ENCODE results near the gene VPREB1. TPM values are rescaled to one million over a fixed set of nuclear protein-coding genes. Genes with fewer than 3 reads are reported as not detected.
"Not testable (repeated sequence)": the region's sequence is repeated elsewhere in the genome, so short reads cannot be mapped to it uniquely, and the experiment has no call there.

VPREB1 gene
- total RNA-seq, 4 donors from 2014 or later: not detected

DNA sequence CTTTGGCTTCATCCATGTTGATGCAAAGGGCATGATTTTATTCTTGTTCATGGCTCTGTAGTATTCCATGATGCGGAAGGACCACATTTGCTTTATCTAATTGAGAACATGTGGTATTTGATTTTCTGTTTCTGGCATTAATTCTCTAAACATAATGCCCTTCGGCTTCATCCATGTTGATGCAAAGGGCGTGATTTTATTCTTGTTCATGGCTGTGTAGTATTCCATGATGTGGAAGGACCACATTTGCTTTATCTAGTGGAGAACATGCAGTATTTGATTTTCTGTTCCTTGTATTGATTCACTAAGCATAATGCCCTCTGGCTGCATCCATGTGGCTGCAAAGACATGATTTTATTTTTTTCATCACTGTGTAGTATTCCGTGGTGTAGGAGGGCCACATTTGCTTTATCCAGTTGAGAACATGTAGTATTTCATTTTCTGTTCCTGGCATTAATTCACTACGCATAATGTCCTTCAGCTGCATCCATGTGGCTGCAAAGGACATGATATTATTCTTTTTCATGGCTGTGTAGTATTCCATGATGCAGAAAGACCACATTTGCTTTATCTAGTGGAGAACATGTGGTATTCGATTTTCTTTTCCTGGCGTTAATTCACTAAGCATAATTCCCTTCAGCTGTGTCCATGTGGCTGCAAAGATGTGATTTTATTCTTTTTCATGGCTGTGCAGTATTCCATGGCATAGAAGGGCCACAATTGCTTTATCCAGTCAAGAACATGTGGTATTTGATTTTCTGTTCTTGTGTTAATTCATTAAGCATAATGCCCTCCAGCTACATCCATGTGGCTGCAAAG is 14.2 kb downstream of the VPREB1 start:
- in situ Hi-C loops (cut with MboI; ENCODE audit: low pct_ligation_motif_present in 1 of 4, low pct_unique_long_range_greater_than_20kb in 1 of 4, low sequenced_read_pairs in 3 of 4); H3K36me3 ChIP-seq; H3K27me3 ChIP-seq; H3K9me3 ChIP-seq; H3K4me1 ChIP-seq; DNase-seq; H3K4me3 ChIP-seq; H3K27ac ChIP-seq; intact Hi-C loops (cut with DNase I; ENCODE audit: low total_unique reads): not testable (repeated sequence)
- WGBS, 2 donors (ENCODE audit: low coverage in 1 of 2): 81 to 86% methylated on average over 6 to 7 of the region's 7 CpGs

DNA sequence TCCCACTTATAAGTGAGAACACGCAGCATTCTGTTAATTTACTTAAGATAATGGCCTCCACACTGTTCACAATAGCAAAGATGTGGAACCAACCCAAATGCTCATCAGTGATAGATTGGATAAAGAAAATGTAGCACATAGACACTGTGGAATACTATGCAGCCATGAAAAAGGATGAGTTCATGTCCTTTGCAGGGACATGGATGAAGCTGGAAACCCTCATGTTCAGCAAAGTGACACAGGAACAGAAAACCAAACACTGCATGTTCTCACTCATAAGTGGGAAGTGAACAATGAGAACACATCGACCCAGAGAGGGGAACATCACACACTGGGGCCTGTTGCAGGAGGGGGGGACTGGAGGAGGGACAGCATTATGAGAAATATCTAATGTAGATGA is 15.6 kb downstream of the VPREB1 start:
- intact Hi-C loops (cut with DNase I; ENCODE audit: low total_unique reads); H3K4me1 ChIP-seq; DNase-seq; H3K9me3 ChIP-seq; H3K27ac ChIP-seq; H3K4me3 ChIP-seq; H3K27me3 ChIP-seq; H3K36me3 ChIP-seq; in situ Hi-C loops (cut with MboI; ENCODE audit: low pct_ligation_motif_present in 1 of 4, low pct_unique_long_range_greater_than_20kb in 1 of 4, low sequenced_read_pairs in 3 of 4): not testable (repeated sequence)
- 95 to 100% methylated on average over 1 to 2 of the region's 2 CpGs for WGBS, 2 donors (ENCODE audit: low coverage in 1 of 2)

DNA sequence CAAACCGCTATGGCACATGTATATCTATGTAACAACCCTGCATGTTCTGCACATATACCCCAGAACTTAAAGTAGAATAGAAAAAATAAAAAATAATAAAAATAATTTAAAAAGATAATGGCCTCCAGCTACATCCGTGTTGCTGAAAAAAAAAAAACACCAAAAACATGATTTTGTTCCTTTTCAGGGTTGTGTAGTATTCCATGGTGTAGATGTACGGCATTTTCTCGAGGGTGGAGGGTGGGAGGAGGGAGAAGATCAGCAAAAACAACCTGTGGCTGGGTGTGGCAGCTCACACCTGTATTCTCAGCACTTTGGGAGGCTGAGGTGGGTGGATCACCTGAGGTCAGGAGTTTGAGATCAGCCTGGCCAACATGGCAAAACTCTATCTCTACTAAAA is 16.0 kb downstream of the VPREB1 start:
- H3K27me3 ChIP-seq; in situ Hi-C loops (cut with MboI; ENCODE audit: low pct_ligation_motif_present in 1 of 4, low pct_unique_long_range_greater_than_20kb in 1 of 4, low sequenced_read_pairs in 3 of 4); H3K36me3 ChIP-seq; H3K9me3 ChIP-seq; H3K4me1 ChIP-seq; DNase-seq; H3K27ac ChIP-seq; H3K4me3 ChIP-seq; intact Hi-C loops (cut with DNase I; ENCODE audit: low total_unique reads): not testable (repeated sequence)
- WGBS, 2 donors (ENCODE audit: low coverage in 1 of 2): 85 to 89% methylated on average over 4 of the region's 4 CpGs

DNA sequence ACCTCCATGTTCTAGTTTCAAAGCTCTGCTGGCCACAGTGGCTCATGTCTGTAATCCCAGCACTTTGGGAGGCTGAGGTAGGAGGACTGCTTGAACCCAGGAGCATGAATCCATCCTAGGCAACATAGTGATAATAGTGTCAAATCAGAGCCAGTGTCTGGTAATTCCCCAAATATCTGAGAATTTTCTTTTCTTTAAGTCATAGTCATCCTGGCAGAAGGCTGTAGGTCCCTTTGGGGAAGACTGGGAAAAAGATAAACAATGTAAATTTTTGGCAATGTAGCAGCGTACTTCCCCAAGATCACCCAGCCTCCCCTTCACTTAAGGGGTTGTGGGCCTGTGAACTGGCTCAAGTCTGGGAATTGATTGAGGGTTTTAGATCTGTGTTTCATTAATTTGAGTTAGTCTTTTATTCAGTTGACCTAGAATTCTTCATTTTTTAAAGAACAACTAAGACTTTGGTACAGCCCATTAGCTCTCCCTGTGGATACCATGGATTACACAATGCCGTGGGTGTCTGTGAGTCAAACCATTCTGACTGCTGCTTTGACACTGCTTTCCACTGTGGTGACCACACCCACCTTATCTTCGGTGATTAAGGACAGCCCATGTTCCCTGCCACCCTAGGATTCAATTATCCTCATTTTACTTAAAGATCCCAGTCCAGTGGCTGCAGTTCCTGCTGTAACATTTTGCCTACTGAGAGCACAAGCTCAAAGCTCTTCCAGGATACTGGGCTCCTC is 17.9 kb downstream of the VPREB1 start:
- H3K27ac ChIP-seq, H3K9me3 ChIP-seq: not testable (repeated sequence)
- 40% methylated on average over 3 of the region's 3 CpGs; no CpG with 5 or more reads in 1 of the 2 donors for WGBS, 2 donors (ENCODE audit: low coverage in 1 of 2)

DNA sequence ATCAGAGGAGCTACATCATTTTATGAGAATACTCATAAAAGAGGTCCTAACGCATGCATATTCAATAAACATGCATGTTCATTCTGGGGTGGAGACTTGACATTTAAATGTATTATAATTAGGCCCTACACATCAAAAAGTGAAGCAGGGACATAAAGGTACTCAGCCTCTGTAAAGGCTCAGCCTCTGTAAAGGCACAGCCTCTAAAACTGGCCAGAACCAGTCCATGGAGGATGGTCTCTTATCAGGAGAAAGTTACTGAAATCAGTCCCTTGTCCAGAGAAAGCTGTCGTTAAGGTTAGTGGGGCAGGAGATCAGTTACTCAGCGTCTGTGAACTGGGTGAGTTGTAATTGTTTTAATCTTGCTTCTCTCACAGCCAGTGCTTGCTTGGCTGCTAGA is 19.2 kb downstream of the VPREB1 start:
- H3K27me3 ChIP-seq; in situ Hi-C loops (cut with MboI; ENCODE audit: low pct_ligation_motif_present in 1 of 4, low pct_unique_long_range_greater_than_20kb in 1 of 4, low sequenced_read_pairs in 3 of 4); intact Hi-C loops (cut with DNase I; ENCODE audit: low total_unique reads); H3K4me1 ChIP-seq; H3K9me3 ChIP-seq; H3K4me3 ChIP-seq; H3K36me3 ChIP-seq; DNase-seq; H3K27ac ChIP-seq: not testable (repeated sequence)
- WGBS, 2 donors (ENCODE audit: low coverage in 1 of 2): 51% methylated on average over 3 of the region's 3 CpGs; no CpG with 5 or more reads in 1 of the 2 donors

More for the DNA sequence above, 17.9 kb downstream of the VPREB1 start:
- in situ Hi-C loops (cut with MboI; ENCODE audit: low pct_ligation_motif_present in 1 of 4, low pct_unique_long_range_greater_than_20kb in 1 of 4, low sequenced_read_pairs in 3 of 4); intact Hi-C loops (cut with DNase I; ENCODE audit: low total_unique reads); DNase-seq; H3K4me3 ChIP-seq; H3K4me1 ChIP-seq; H3K27me3 ChIP-seq; H3K36me3 ChIP-seq: not testable (repeated sequence)

DNA sequence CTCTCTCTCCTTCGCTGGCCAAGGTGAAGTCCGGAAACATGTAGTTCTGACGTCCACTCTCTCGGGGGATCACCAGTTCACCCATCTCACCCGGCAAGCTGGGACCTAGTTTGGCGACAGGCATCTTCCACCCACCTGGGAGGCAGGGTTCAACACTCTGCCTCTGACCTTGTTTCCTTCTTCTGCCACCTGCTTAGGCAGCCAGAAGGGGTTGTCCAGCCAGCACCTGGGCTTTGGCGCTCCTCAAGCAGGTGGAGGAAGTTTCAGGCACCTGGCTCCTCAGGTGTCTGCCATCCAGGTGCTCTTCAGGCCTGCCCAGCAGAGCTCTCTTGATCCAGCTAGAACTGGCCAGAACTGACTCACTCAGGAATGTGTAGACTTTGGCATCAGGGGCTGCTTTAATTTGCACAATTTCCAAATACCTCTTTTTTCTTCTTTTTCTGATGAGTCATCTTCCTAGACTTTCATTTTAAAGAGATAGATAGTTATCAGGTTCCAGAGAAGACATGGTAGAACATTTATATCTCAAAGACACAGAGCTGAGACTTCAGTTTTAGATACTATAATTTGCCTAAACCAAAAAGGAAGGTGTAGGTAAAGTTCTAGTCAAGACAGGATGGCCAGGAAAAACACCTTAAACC is 25.6 kb downstream of the VPREB1 start:
- H3K27me3 ChIP-seq; in situ Hi-C loops (cut with MboI; ENCODE audit: low pct_ligation_motif_present in 1 of 4, low pct_unique_long_range_greater_than_20kb in 1 of 4, low sequenced_read_pairs in 3 of 4); H3K27ac ChIP-seq; H3K4me3 ChIP-seq; intact Hi-C loops (cut with DNase I; ENCODE audit: low total_unique reads); DNase-seq; H3K9me3 ChIP-seq; H3K36me3 ChIP-seq; H3K4me1 ChIP-seq: not testable (repeated sequence)
- 87 to 95% methylated on average over 3 to 6 of the region's 7 CpGs for WGBS, 2 donors (ENCODE audit: low coverage in 1 of 2)

DNA sequence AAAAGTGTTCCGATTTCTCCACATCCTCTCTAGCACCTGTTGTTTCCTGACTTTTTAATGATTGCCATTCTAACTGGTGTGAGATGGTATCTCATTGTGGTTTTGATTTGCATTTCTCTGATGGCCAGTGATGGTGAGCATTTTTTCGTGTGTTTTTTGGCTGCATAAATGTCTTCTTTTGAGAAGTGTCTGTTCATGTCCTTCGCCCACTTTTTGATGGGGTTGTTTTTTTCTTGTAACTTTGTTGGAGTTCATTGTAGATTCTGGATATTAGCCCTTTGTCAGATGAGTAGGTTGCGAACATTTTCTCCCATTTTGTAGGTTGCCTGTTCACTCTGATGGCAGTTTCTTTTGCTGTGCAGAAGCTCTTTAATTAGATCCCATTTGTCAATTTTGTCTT is 32.8 kb downstream of the VPREB1 start:
- H3K4me3 ChIP-seq; intact Hi-C loops (cut with DNase I; ENCODE audit: low total_unique reads); H3K27me3 ChIP-seq; H3K9me3 ChIP-seq; H3K4me1 ChIP-seq; in situ Hi-C loops (cut with MboI; ENCODE audit: low pct_ligation_motif_present in 1 of 4, low pct_unique_long_range_greater_than_20kb in 1 of 4, low sequenced_read_pairs in 3 of 4); DNase-seq; H3K36me3 ChIP-seq; H3K27ac ChIP-seq: not testable (repeated sequence)
- WGBS, 2 donors (ENCODE audit: low coverage in 1 of 2): 83 to 100% methylated on average over 1 of the region's 4 CpGs

DNA sequence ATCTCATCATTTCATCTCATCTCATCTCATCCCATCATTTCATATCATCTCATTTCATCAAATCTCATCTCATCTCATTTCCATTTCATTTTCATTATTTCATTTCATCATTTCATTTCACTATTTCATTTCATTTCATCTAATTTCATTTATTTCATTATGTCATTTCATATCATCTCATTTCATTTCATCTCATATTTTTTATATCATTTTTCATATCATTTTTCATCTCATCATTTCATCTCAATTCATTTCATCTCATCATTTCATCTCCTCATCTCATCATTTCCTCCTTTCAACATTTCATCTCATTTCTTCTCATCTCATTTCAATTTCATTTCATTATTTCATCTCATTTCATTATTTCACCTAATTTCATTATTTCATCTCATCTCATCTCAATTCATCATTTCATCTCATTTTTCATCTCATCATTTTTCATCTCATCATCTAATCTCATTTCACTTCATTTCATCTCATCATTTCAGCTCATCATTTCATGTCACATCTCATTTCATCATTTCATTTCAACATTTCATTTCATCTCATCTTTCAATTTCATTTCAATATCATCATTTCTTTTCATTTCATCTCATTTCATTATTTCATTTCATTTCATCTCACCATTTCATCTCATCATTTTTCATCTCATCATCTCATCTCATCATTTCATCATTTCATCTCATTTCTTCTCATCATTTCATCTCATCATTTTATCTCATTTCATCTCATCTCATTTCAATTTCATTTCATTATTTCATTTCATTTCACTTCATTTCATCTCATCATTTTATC is 40.6 kb downstream of the VPREB1 start:
- H3K36me3 ChIP-seq; H3K9me3 ChIP-seq; H3K27me3 ChIP-seq; in situ Hi-C loops (cut with MboI; ENCODE audit: low pct_ligation_motif_present in 1 of 4, low pct_unique_long_range_greater_than_20kb in 1 of 4, low sequenced_read_pairs in 3 of 4); H3K4me3 ChIP-seq; DNase-seq; H3K27ac ChIP-seq; intact Hi-C loops (cut with DNase I; ENCODE audit: low total_unique reads); H3K4me1 ChIP-seq: not testable (repeated sequence)

DNA sequence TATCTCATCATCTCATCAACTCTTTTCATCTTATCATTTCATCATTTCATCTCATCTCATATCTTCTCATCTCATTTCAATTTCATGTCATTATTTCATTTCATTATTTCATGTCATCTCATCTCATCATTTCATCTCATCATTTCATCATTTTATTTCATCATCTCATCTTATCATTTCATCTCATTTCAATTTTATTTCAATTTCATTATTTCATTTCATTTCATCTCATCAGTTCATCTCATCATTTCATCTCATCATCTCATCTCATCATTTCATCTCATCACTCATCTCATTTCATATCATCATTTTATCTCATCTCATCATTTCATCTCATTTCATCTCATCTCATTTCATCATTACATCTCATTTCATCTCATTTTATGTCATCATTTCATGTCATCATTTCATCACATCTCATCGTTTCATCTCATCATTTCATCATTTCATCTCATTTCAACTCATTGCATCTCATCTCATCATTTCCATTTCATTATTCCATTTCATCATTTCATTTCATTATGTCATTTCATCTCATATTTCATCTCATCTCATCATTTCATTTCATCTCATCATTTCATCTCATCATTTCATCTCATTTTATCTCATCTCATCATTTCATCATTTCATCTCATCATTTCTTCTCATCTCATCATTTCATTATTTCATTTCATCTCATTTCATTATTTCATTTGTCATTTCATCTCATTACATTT is 42.0 kb downstream of the VPREB1 start:
- WGBS, 2 donors (ENCODE audit: low coverage in 1 of 2): 100% methylated on average over 1 of the region's 1 CpG; no CpG with 5 or more reads in 1 of the 2 donors
- DNase-seq; H3K9me3 ChIP-seq; in situ Hi-C loops (cut with MboI; ENCODE audit: low pct_ligation_motif_present in 1 of 4, low pct_unique_long_range_greater_than_20kb in 1 of 4, low sequenced_read_pairs in 3 of 4); H3K27ac ChIP-seq; H3K36me3 ChIP-seq; H3K4me3 ChIP-seq; H3K27me3 ChIP-seq; H3K4me1 ChIP-seq; intact Hi-C loops (cut with DNase I; ENCODE audit: low total_unique reads): not testable (repeated sequence)

All from transverse colon (tissue), 4 donors.